Stimulated activated CD8-positive, alpha-beta memory T cell treated with anti-CD3 and anti-CD28 coated beads, Interleukin-7, amount 100 ng/mL, for 24 hours (primary cell): ENCODE measurements around the gene SSRP1.
A peak's percentile ranks its signal among the peaks of the same experiment; 100 is the strongest.

Experiments
- DNase-seq: peaks from one replicate; pipeline ENCODE4 v3.0.0-alpha.2; 2020; ENCODE audit warnings: low read depth

Gene SSRP1

GRCh38 chr11:57359896-57360690, 24.4 kb upstream of the SSRP1 start:
- DNase-seq = no peak

GRCh38 chr11:57359396-57359795, 23.7 kb upstream of the SSRP1 start:
- DNase-seq = no peak

GRCh38 chr11:57358991-57359390, 23.3 kb upstream of the SSRP1 start:
- no peak for DNase-seq

- no peak for DNase-seq
Observed at GRCh38 chr11:57358543-57358961, 22.9 kb upstream of the SSRP1 start.

GRCh38 chr11:57357856-57358255, 22.2 kb upstream of the SSRP1 start:
- no peak for DNase-seq

- no peak for DNase-seq
Observed at GRCh38 chr11:57357310-57357709, 21.6 kb upstream of the SSRP1 start.

- DNase-seq = no peak
Observed at GRCh38 chr11:57356268-57356667, 20.6 kb upstream of the SSRP1 start.

- DNase-seq = no peak
Observed at GRCh38 chr11:57354699-57355098, 19.0 kb upstream of the SSRP1 start.

- DNase-seq = no peak
Observed at GRCh38 chr11:57353852-57354251, 18.2 kb upstream of the SSRP1 start.

- DNase-seq = no peak
Observed at GRCh38 chr11:57353446-57353845, 17.8 kb upstream of the SSRP1 start.

GRCh38 chr11:57353036-57353435, 17.3 kb upstream of the SSRP1 start:
- DNase-seq = no peak

GRCh38 chr11:57349491-57350274, 14.0 kb upstream of the SSRP1 start:
- peak; percentile 43 for DNase-seq

GRCh38 chr11:57348636-57349313, 13.1 kb upstream of the SSRP1 start:
- no peak for DNase-seq

GRCh38 chr11:57348052-57348451, 12.4 kb upstream of the SSRP1 start:
- no peak for DNase-seq

- no peak for DNase-seq
Observed at GRCh38 chr11:57347336-57347735, 11.6 kb upstream of the SSRP1 start.

GRCh38 chr11:57345555-57346211, 10.0 kb upstream of the SSRP1 start:
- peak; percentile 57 for DNase-seq

- no peak for DNase-seq
Observed at GRCh38 chr11:57344826-57345225, 9.1 kb upstream of the SSRP1 start.

GRCh38 chr11:57343825-57344224, 8.1 kb upstream of the SSRP1 start:
- DNase-seq = no peak

GRCh38 chr11:57342702-57343101, 7.0 kb upstream of the SSRP1 start:
- no peak for DNase-seq

- DNase-seq = no peak
Observed at GRCh38 chr11:57341250-57341808, 5.6 kb upstream of the SSRP1 start.

- DNase-seq = no peak
Observed at GRCh38 chr11:57340039-57340615, 4.4 kb upstream of the SSRP1 start.

GRCh38 chr11:57339328-57339727, 3.6 kb upstream of the SSRP1 start:
- DNase-seq = no peak
